IPS-18a (cell line): ENCODE data around the gene WASF2.

Experiments
- H3K27ac ChIP-seq: one replicate; pipeline ENCODE4 v1.5.1; 2013; ENCODE audit warnings: low read length
- H3K27me3 ChIP-seq: one replicate; pipeline ENCODE4 v1.6.1; 2013; ENCODE audit warnings: mild to moderate bottlenecking, low read length; ENCODE audit not compliant: control insufficient read depth, insufficient read depth
- H3K36me3 ChIP-seq: one replicate; pipeline ENCODE4 v1.6.1; 2013; ENCODE audit warnings: low read depth, low read length; ENCODE audit not compliant: control insufficient read depth
- H3K4me1 ChIP-seq: one replicate; pipeline ENCODE4 v1.6.1; 2013; ENCODE audit warnings: low read depth, low read length; ENCODE audit not compliant: control insufficient read depth
- H3K4me3 ChIP-seq: one replicate; pipeline ENCODE4 v1.5.1; 2013; ENCODE audit warnings: low read length
- H3K9ac ChIP-seq: one replicate; pipeline ENCODE4 v1.6.1; 2013; ENCODE audit warnings: mild to moderate bottlenecking, low read length, moderate library complexity
- H3K9me3 ChIP-seq: one replicate; pipeline ENCODE4 v1.6.1; 2013; ENCODE audit warnings: low read depth, low read length; ENCODE audit not compliant: control insufficient read depth

The WASF2 gene

DNA sequence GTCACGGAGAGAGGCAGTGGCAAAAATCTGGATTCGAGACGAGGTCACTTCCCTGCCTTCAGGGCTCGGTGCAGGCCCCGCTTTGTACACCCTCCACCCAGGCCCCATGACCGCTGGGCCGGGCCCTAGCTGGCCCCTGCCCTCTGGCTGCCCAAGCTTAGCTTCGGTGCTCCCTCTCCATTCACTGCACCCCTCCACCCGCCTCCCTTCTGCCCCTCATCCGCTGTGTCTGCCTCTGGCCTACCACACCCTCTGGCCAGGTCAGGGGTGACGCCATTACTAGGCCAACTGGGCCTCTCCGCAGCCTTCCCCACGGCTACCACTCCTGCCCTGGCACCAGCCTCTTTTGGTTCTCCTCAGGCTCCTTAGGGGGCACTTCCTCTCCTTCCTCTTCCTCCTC lies 106.3 kb downstream of the WASF2 start:
- H3K4me3 ChIP-seq: no peak overlapping the region
- peaks cover 15% of the 10 kb centered on the region for H3K27me3 ChIP-seq
- H3K36me3 ChIP-seq: no peaks in the 10 kb centered on the region
- H3K4me1 ChIP-seq: no peaks in the 10 kb centered on the region
- no peak overlapping the region for H3K27ac ChIP-seq
- H3K9me3 ChIP-seq: no peaks in the 10 kb centered on the region
- no peak overlapping the region for H3K9ac ChIP-seq

DNA sequence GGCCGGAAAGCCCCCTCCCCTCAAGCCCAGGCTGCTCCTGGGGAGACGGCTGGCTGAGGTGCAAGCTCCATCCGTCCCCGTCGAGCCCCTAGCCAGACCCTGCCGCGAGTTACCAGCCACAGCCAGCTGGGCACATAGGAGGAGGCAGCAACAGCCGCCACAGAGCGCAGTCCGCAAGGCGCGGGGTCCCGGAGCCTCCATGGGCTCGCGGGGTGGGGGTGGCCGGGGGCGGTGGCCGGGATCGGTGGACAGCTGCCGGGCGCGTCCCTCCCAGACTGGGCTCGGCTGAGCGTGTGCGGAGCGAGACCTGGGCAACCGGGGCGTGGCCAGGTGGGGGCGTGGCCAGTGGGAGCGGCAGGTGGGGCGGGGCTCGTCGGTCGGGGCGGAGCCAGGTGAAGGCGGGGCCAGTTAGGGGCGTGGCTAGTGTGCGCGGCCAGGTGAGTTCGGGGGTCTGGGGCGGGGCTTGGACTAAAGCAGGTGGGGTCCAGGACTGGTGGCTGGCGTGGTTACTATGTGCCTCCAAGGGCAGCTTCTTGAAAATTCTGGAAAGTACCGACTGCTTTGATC lies 106.8 kb downstream of the WASF2 start, which contains the start of gene CD164L2:
TSS of gene CD164L2 (minus strand) at position 295 of the 567 bp plus-strand sequence. CDS start at position 201, 94 bp downstream.
- Histone ChIP-seq H3K27me3 (peaks cover 15% of the 10 kb centered on the region), H3K27ac (no peak within 1 kb of the TSS), H3K4me1 (no peaks in the 10 kb centered on the region), H3K9me3 (no peaks in the 10 kb centered on the region), H3K4me3 (peak within 1 kb of the TSS; percentile 50), H3K9ac (no peak within 1 kb of the TSS), H3K36me3 (no peaks in the 10 kb centered on the region)

DNA sequence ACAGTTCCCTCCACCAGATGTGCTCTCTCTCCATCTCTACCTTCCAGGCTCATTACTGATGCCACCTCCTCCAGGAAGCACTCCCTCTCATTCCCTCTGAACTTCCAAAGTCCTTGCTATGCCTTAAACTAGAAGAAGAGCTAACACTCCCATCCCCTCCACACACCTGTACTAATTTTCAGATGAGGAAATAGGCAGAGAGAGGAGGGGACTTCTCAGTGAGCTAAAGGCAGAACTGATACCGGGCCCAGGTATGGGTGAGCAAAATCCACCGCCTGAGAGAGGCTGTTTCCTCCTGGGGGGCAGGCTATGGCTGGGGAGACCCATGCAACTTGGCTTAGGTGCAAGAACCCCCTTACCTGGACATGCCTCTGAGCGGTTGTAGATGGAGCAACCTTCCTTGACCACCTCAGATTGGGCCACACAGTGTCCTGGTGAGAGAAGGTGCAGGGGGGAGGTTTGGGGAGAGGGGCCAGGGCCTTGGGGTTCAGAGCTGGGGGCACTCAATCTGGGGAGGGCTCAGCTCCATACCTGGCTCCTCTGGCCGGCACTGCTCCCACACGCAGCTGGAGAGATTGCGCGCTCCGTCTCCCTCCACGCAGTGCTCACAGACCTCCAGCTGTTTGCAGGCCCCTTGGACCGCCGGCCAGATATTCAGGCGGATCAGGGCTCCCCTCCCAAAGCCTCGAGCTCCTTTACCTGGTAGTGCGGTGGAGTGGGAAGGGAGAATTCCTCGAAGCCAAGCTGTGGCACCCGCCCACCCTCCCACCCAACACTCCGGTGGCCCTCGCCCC lies 107.8 kb downstream of the WASF2 start:
- Histone ChIP-seq H3K27me3 (peaks cover 15% of the 10 kb centered on the region), H3K9ac (no peak overlapping the region), H3K36me3 (no peaks in the 10 kb centered on the region), H3K9me3 (no peaks in the 10 kb centered on the region), H3K4me3 (no peak overlapping the region), H3K4me1 (no peaks in the 10 kb centered on the region), H3K27ac (no peak overlapping the region)

DNA sequence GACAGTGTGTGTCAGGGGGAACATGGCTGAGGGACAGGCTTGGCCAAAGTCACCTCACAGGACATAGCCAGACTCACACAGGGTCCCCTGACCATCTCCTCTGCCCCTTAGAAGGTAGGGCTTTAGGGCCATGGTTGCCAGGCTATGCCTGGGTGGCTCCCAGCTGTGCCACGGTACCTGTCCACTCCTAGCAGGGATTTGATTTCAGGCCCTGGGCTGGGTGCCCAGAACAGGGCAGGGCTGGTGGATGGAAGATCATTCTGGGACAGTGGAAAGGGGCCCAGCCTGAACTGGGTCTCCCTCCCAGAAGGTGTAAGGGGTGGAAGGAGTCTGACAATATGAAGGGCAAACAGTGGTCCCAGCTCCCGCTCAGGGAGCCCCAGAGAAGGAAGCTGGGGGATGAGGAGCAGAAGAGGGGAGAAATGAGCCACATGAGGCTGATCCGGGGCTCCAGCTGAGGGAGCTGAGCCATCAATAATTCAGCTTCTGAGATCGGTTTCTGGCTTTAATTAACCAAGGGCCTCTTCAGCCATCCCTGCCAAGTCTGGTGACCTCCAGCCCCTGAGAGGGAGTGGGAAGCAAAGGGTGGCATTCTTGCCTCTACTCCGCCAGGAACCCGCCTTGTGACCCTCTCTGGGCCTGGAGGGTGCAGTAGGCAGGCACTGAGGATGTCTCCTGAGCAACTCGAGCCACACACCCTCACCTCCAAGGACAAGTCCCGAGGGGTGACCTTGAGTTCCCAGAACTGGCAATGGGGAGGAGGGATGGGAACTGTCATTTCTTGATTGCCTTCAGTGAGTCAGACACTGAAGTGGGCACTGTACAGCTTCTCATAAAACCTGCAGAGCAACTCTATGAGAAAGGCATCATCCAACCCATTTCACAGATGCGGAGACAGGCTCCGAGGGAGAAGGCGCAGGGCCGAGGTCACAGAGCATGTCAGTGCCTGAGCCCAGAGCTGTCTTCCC lies 108.9 kb downstream of the WASF2 start:
- H3K27ac ChIP-seq: no peak overlapping the region
- H3K9ac ChIP-seq: no peak overlapping the region
- H3K4me3 ChIP-seq: no peak overlapping the region
- H3K9me3 ChIP-seq: no peaks in the 10 kb centered on the region
- H3K27me3 ChIP-seq: peaks cover 15% of the 10 kb centered on the region
- no peaks in the 10 kb centered on the region for H3K4me1 ChIP-seq
- no peaks in the 10 kb centered on the region for H3K36me3 ChIP-seq

DNA sequence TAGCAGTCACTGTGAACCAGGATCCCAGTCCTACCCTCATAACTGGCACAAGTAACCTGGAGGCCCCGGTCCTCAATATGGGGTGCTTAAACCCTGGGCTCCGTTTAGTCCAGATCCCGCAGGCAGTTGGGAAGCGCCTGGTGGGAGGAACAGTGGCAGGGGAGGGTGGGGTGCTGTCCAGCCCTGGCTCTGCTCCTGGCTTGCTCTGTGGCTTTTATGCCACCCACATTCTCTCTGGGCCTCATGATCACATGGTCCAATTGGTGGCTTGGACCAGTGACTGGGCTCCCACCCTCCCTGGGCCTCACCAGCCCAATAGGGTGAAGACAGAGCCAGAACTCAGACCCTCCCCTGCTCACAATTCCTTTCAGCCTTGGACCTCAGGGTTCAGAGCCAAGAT lies 109.7 kb downstream of the WASF2 start:
- H3K27me3 ChIP-seq: peaks cover 15% of the 10 kb centered on the region
- H3K4me1 ChIP-seq: no peaks in the 10 kb centered on the region
- no peak overlapping the region for H3K27ac ChIP-seq
- no peak overlapping the region for H3K4me3 ChIP-seq
- no peak overlapping the region for H3K9ac ChIP-seq
- H3K36me3 ChIP-seq: no peaks in the 10 kb centered on the region
- no peaks in the 10 kb centered on the region for H3K9me3 ChIP-seq

DNA sequence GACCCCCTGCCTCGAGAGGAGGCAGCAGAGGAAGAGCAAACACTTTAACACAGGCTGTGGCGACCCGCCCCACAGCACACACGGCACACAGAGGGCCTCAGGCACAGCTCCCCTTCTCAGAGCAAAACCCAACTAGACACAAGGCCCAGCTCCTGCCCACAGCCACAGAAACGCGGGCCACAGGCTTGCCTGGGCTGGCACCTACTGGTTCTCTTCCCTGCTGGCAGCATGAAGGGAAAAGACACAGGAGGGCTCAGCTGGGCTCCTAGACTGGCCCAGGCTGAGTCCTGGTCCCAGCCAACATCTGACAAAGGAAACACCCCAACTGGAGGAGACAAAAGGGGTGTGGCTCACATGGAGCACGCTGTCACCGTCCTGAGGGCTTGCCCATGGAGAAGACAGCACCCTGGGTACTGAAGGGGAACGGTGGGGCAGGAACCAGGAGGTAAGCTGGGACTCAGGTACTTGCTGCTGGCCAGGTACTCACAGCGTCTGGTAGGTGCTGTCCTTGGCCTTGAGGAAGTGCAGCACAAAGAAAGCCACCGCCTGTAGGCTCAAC lies 110.3 kb downstream of the WASF2 start:
- Histone ChIP-seq H3K4me1 (no peaks in the 10 kb centered on the region), H3K27ac (no peak overlapping the region), H3K9me3 (no peaks in the 10 kb centered on the region), H3K9ac (no peak overlapping the region), H3K36me3 (no peaks in the 10 kb centered on the region), H3K4me3 (no peak overlapping the region), H3K27me3 (peaks cover 15% of the 10 kb centered on the region)

DNA sequence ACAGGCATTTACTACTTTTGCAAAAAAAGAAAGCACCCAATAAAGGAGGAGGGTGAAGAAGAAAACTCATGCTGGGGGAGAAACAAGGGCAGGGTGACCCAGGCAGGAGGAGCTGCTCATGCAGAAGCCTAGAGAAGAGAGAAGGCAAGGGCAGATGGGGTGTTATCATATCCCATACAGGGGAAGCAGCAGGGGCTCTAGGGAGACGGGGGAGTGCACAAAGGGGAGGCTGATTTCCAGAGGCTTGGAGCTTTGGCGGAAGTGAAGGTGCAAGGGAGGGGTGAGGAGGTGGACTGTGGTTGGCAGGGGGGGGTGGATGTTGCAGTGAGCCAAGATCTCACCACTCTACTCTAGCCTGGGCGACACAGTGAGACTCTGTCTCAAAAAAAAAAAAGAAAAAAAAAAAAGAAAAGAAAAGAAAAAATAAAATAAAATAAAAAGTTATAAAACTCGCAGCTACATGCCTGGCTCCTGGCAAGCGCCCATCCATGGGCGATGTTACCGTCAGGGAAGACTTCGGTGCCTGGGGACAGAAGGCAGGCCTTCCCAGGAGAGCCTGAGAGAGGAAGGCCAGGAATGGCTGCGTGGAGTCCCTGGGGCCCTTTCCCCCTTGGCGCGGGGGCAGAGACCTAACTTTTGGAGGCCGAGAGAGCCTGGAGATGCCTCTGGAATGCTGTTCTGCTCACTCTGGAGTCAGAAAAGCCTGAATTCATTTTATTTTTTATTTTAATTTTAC lies 112.0 kb downstream of the WASF2 start:
- Histone ChIP-seq H3K4me3 (no peak overlapping the region), H3K9me3 (no peaks in the 10 kb centered on the region), H3K27ac (no peak overlapping the region), H3K27me3 (peaks cover 15% of the 10 kb centered on the region), H3K9ac (no peak overlapping the region), H3K36me3 (no peaks in the 10 kb centered on the region), H3K4me1 (no peaks in the 10 kb centered on the region)

DNA sequence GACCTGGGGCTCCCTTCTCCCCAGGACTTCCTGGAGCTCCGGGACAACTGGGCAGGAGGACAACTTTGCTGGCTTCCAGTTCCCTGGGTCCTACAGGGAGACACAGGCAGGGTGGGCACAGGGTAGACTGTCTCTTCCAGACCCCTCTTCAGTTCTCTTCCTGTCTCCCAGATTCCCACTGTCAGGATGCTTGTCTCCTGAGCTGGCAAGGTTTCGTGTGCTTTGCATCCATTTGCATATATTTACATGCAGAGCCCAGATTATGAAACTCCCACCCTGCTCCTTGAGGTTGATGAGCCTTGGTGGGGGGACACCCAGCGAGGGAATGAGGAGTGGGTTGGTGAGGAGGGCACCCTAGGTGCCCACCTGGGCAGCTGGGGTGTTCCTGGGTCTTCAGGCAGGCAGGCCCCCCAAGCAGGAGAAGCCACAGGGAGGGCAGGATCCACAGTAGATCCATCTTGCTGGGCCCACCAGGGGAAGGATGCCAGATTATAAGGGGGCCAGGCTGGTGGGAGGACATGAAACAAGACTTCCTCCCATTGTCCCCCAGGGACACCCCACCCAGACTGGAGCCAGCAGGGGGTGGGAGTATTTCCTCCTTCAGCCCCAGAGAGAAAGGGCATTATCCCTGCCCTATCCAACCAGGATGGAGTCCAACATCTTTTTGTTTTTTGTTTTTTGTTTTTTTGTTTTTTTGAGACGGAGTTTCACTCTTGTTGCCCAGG lies 115.4 kb downstream of the WASF2 start, which contains the start of gene FCN3:
TSS of gene FCN3 (minus strand) at position 463 of the 725 bp plus-strand sequence. CDS start at position 457, 6 bp downstream.
- no peak within 1 kb of the TSS for H3K4me3 ChIP-seq
- H3K27me3 ChIP-seq: no peaks in the 10 kb centered on the region
- no peaks in the 10 kb centered on the region for H3K36me3 ChIP-seq
- H3K9me3 ChIP-seq: no peaks in the 10 kb centered on the region
- H3K27ac ChIP-seq: no peak within 1 kb of the TSS
- no peak within 1 kb of the TSS for H3K9ac ChIP-seq
- H3K4me1 ChIP-seq: no peaks in the 10 kb centered on the region

DNA sequence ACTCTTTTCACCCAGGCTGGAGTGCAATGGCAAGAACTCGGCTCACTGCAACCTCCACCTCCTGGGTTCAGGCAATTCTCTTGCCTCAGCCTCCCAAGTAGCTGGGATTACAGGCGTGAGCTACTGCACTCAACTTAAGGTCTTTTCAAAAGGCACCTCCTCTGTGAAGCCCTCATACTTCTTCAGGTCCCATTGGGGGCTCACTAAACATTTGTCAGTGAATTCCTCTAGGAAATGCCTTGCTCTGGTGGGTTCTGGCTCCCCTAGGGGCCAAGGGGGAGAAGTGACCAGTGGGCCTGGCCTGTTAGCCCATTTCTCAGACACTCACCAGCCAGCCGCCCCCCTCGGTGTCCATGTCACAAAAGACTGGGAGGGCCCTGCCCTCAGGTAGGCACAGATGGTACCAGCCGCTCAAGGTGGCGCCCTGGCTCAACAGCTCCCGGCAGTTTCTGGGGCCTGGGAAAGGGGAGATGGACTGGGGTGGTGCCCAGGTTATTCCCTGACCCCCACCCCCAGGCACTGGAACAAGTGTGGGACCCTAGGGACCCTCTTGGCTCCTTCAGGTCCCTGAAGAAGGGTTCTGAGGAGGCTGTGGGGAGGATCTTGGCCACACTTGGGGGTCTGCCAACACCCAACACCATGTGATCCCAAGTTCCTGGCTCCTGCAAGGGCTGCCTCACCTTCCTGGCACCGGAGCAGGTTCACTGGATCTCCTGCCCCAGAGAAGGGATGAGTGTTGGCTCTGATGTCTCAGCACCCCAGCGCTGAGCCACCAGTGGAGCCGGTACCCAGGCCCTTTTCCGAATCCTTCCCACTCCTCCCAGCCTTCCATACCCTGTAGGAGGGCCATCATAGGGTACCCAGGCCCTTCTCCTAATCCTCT lies 116.9 kb downstream of the WASF2 start:
- no peaks in the 10 kb centered on the region for H3K4me1 ChIP-seq

More for the DNA sequence above, 116.9 kb downstream of the WASF2 start:
- no peaks in the 10 kb centered on the region for H3K9me3 ChIP-seq
- H3K4me3 ChIP-seq: no peak overlapping the region
- H3K27me3 ChIP-seq: no peaks in the 10 kb centered on the region
- no peak overlapping the region for H3K27ac ChIP-seq
- H3K36me3 ChIP-seq: no peaks in the 10 kb centered on the region
- H3K9ac ChIP-seq: no peak overlapping the region
